Gastrocnemius medialis (tissue), 4 donors: Measurements from ENCODE around the gene DCHS2. TPM values are rescaled to one million over a fixed set of nuclear protein-coding genes. Genes with fewer than 3 reads are reported as not detected.

Source experiments
- ATAC-seq, 2 donors: fragments of 150-250 bp; one replicate each; pipeline ENCODE4 v1.9.1; 2016
- DNase-seq, 2 donors: peaks; one replicate each; pipeline ENCODE4 v3.0.0-alpha.2; 2019
- H3K27ac ChIP-seq, 4 donors: fragments of 200-600 bp; sonication (generic); 1 replicate in 1 of 4; 2 replicates in 3 of 4; pipeline ENCODE4 v1.5.1; 2016 to 2018; ENCODE audit warnings: mild to moderate bottlenecking in 2 of 4, moderate library complexity in 1 of 4
- H3K27me3 ChIP-seq, 3 donors: fragments of 200-600 bp; sonication (generic) in 2 of 3; 1 replicate in 1 of 3; 2 replicates in 2 of 3; pipeline versions ENCODE4 v1.5.1 to v1.6.0; 2016 to 2019; ENCODE audit warnings: mild to moderate bottlenecking in 1 of 3, moderate library complexity in 1 of 3
- H3K36me3 ChIP-seq, 2 donors: fragments of 200-600 bp; sonication (generic) in 1 of 2; one replicate each; pipeline ENCODE4 v1.5.1; 2017 to 2018
- H3K4me1 ChIP-seq, 2 donors: fragments of 200-600 bp; sonication (generic) in 1 of 2; one replicate each; pipeline ENCODE4 v1.5.1; 2016 to 2017; ENCODE audit warnings: mild to moderate bottlenecking in 2 of 2
- H3K4me3 ChIP-seq, 4 donors: fragments of 200-600 bp; sonication (generic) in 3 of 4; 1 replicate in 1 of 4; 2 replicates in 3 of 4; pipeline ENCODE4 v1.5.1; 2016 to 2019; ENCODE audit warnings: mild to moderate bottlenecking in 2 of 4
- H3K9me3 ChIP-seq, 3 donors: fragments of 200-600 bp; sonication (generic) in 2 of 3; 1 replicate in 1 of 3; 2 replicates in 2 of 3; pipeline ENCODE4 v1.5.1; 2016 to 2019
- CTCF ChIP-seq, 5 experiments: fragments of 450-650 bp in 3 of 5; fragments of 200-600 bp in 2 of 5; sonication (generic) in 2 of 5; IDR thresholded peaks in 4 of 5; conservative IDR thresholded peaks in 1 of 5; 1 replicate in 4 of 5; 2 replicates in 1 of 5; pipeline ENCODE4 v1.5.1; 2016 to 2019; ENCODE audit warnings: antibody characterized with exemption in 5 of 5, mild to moderate bottlenecking in 3 of 5, moderate library complexity in 3 of 5
- POLR2A ChIP-seq, 2 donors: fragments of 450-650 bp; IDR thresholded peaks; one replicate each; pipeline ENCODE4 v1.6.1; 2017; ENCODE audit warnings: antibody characterized with exemption in 2 of 2, mild to moderate bottlenecking in 2 of 2, moderate library complexity in 2 of 2
- in situ Hi-C, 4 donors: fragments of 200-750 bp; cut with MboI; loops; one replicate each; pipeline versions ENCODE4 v1.15.0 to v1.8.0; 2017; ENCODE audit warnings: low sequenced_read_pairs in 4 of 4
- intact Hi-C: fragments of 100-400 bp; cut with DNase I; formaldehyde crosslinking; loops from one replicate; pipeline ENCODE4 v1.15.1; 2023; ENCODE audit warnings: low total_unique reads
- total RNA-seq, 4 donors: library from RNA; depleted of rRNA; stranded (reverse); fragments of >200 nt; gene quantifications; one replicate each; pipeline versions ENCODE4 v1.1.0 to v1.2.3, GENCODE V29; 2016

DCHS2 gene
- total RNA-seq, 4 donors from 2014 or later, result under 0.01 to 0.18 (median 0.04) TPM

- H3K27ac ChIP-seq, result no peak overlapping the region
- H3K4me1 ChIP-seq, result no peaks in the 10 kb centered on the region
- DNase-seq (no peak), ATAC-seq (no peak)
- no peak overlapping the region for H3K4me3 ChIP-seq
- H3K9me3 ChIP-seq, result peaks cover 0 to 9% (median 0%) of the 10 kb centered on the region in 3 donors
- H3K27me3 ChIP-seq, result no peaks in the 10 kb centered on the region
- intact Hi-C loops, result no loop called here
- in situ Hi-C loops, result loop anchor here in 1 of 4 donors (25.0 kb wide), 1 partner anchor 528 kb away; the partner anchor contains the start of gene SFRP2
- no peak for TF ChIP-seq CTCF (IDR thresholded peaks at IDR 0.05 in 4 of 5, conservative IDR thresholded peaks at IDR 0.05 in 1 of 5)
- TF ChIP-seq POLR2A (IDR thresholded peaks at IDR 0.05), result no peak
- H3K36me3 ChIP-seq, result no peaks in the 10 kb centered on the region
These were observed 175.9 kb downstream of the DCHS2 start for GRCh38 chr4:154315741-154316140.

GRCh38 chr4:154314248-154314647, 177.4 kb downstream of the DCHS2 start:
- in situ Hi-C loops (loop anchor here in 1 of 4 donors (25.0 kb wide), 1 partner anchor 527 kb away; the partner anchor contains the start of gene SFRP2), intact Hi-C loops (no loop called here)
- H3K9me3 ChIP-seq, result peaks cover 0 to 9% (median 0%) of the 10 kb centered on the region in 3 donors
- TF ChIP-seq POLR2A (IDR thresholded peaks at IDR 0.05) (no peak), CTCF (IDR thresholded peaks at IDR 0.05 in 4 of 5, conservative IDR thresholded peaks at IDR 0.05 in 1 of 5) (no peak)
- ATAC-seq (no peak), DNase-seq (no peak)
- no peaks in the 10 kb centered on the region for H3K4me1 ChIP-seq
- no peak overlapping the region for H3K4me3 ChIP-seq
- H3K27me3 ChIP-seq, result no peaks in the 10 kb centered on the region
- H3K36me3 ChIP-seq, result no peaks in the 10 kb centered on the region
- H3K27ac ChIP-seq, result no peak overlapping the region

- ATAC-seq (no peak), DNase-seq (no peak)
- in situ Hi-C loops (loop anchor here in 1 of 4 donors (25.0 kb wide), 1 partner anchor 526 kb away; the partner anchor contains the start of gene SFRP2), intact Hi-C loops (no loop called here)
- Histone ChIP-seq H3K4me3 (no peak overlapping the region), H3K4me1 (no peaks in the 10 kb centered on the region), H3K9me3 (no peaks in the 10 kb centered on the region), H3K27ac (no peak overlapping the region), H3K36me3 (no peaks in the 10 kb centered on the region), H3K27me3 (no peaks in the 10 kb centered on the region)
- TF ChIP-seq CTCF (IDR thresholded peaks at IDR 0.05 in 4 of 5, conservative IDR thresholded peaks at IDR 0.05 in 1 of 5) (no peak), POLR2A (IDR thresholded peaks at IDR 0.05) (no peak)
These were observed 178.5 kb downstream of the DCHS2 start for GRCh38 chr4:154313004-154313585.

- in situ Hi-C loops (loop anchor here in 1 of 4 donors (25.0 kb wide), 1 partner anchor 525 kb away; the partner anchor contains the start of gene SFRP2), intact Hi-C loops (no loop called here)
- Histone ChIP-seq H3K9me3 (no peaks in the 10 kb centered on the region), H3K4me1 (no peaks in the 10 kb centered on the region), H3K27ac (no peak overlapping the region), H3K36me3 (no peaks in the 10 kb centered on the region), H3K4me3 (no peak overlapping the region), H3K27me3 (no peaks in the 10 kb centered on the region)
- TF ChIP-seq CTCF (IDR thresholded peaks at IDR 0.05 in 4 of 5, conservative IDR thresholded peaks at IDR 0.05 in 1 of 5) (no peak), POLR2A (IDR thresholded peaks at IDR 0.05) (no peak)
- no peak for DNase-seq
- no peak for ATAC-seq
These were observed 179.4 kb downstream of the DCHS2 start for GRCh38 chr4:154312246-154312645.
